Endothelial cell of umbilical vein (primary cell): ENCODE measurements around the gene CCDC82. TPM values are rescaled to one million over a fixed set of nuclear protein-coding genes. Genes with fewer than 3 reads are reported as not detected.
A peak's percentile ranks its signal among the peaks of the same experiment; 100 is the strongest.

Source experiments
- BruUV-seq: library from RNA; stranded (reverse); fragments of 400-500 nt; replicated peaks from 2 replicates; lab custom pipeline; 2021; lab: Mats Ljungman, UMichigan
- CTCF ChIA-PET: fragments of 300-600, 350-600 bp; sonication (Branson Sonifier 250); formaldehyde crosslinking; loops from one replicate; lab custom pipeline; 2021; ENCODE audit warnings: antibody characterized with exemption, inconsistent platforms; lab: Charles Lee
- POLR2A ChIA-PET: fragments of 300-600, 350-600 bp; sonication (Branson Sonifier 250); formaldehyde crosslinking; loops from one replicate; lab custom pipeline; 2021; ENCODE audit warnings: antibody characterized with exemption, inconsistent platforms; lab: Charles Lee
- DNase-seq: peaks from one replicate; pipeline ENCODE4 v3.0.0-alpha.2; 2011; ENCODE audit warnings: low read depth, low spot score
- FAIRE-seq: peaks from 2 replicates; lab custom pipeline; 2011; peaks lifted over from hg19 to GRCh38; lab: Jason Lieb, UNC
- H2AFZ ChIP-seq: 2 replicates; pipeline ENCODE4 v1.6.0; 2012; ENCODE audit warnings: low read depth, low read length, control low read depth, inconsistent platforms
- H3K27ac ChIP-seq: 2 replicates; pipeline ENCODE4 v1.5.1; 2011; ENCODE audit warnings: low read depth, mild to moderate bottlenecking, control low read depth, low read length, moderate library complexity; ENCODE audit not compliant: insufficient read depth
- H3K27me3 ChIP-seq, 2 experiments: 2 replicates each; pipeline versions ENCODE4 v1.6.0 to v1.6.1; 2011; ENCODE audit warnings: low read length in 2 of 2, mixed read lengths in 1 of 2; ENCODE audit not compliant: control insufficient read depth in 2 of 2, insufficient read depth in 2 of 2
- H3K36me3 ChIP-seq, 2 experiments: 2 replicates in 1 of 2; 3 replicates in 1 of 2; pipeline ENCODE4 v1.5.1; 2011; ENCODE audit warnings: low read length in 2 of 2, mild to moderate bottlenecking in 1 of 2, moderate library complexity in 1 of 2; ENCODE audit not compliant: control insufficient read depth in 2 of 2, insufficient read depth in 2 of 2; ENCODE audit errors: extremely low read depth in 1 of 2
- H3K4me1 ChIP-seq: 3 replicates; pipeline ENCODE4 v1.5.1; 2011; ENCODE audit warnings: mild to moderate bottlenecking, low read length; ENCODE audit not compliant: control insufficient read depth, insufficient read depth; ENCODE audit errors: extremely low read depth
- H3K4me2 ChIP-seq: 2 replicates; pipeline ENCODE4 v1.6.1; 2011; ENCODE audit warnings: low read length, control low read depth, mixed read lengths; ENCODE audit not compliant: insufficient read depth
- H3K4me3 ChIP-seq, 3 experiments: fragments of 200-600 bp in 1 of 3; sonication (generic), shearing (Covaris generic) in 1 of 3; replicated peaks in 1 of 3; 2 replicates each; pipeline ENCODE4 v1.5.1; 2011 to 2016; ENCODE audit warnings: control low read depth in 3 of 3, low read length in 3 of 3, mild to moderate bottlenecking in 2 of 3, inconsistent platforms in 1 of 3, low read depth in 1 of 3, moderate library complexity in 1 of 3; ENCODE audit not compliant: insufficient read depth in 1 of 3
- H3K79me2 ChIP-seq: 2 replicates; pipeline ENCODE4 v1.6.0; 2012; ENCODE audit warnings: low read length, inconsistent platforms; ENCODE audit not compliant: control insufficient read depth, insufficient read depth
- H3K9ac ChIP-seq: replicated peaks from 2 replicates; pipeline ENCODE3; 2011; ENCODE audit warnings: low read length, control low read depth; ENCODE audit not compliant: insufficient read depth; ENCODE audit errors: extremely low read depth
- H3K9me1 ChIP-seq: replicated peaks from 3 replicates; pipeline ENCODE4 v1.6.0; 2011; ENCODE audit warnings: mild to moderate bottlenecking, low read length; ENCODE audit not compliant: control insufficient read depth, insufficient read depth; ENCODE audit errors: extremely low read depth
- H3K9me3 ChIP-seq: replicated peaks from 2 replicates; pipeline ENCODE4 v1.5.1; 2012; ENCODE audit warnings: low read length, inconsistent platforms; ENCODE audit not compliant: control insufficient read depth, insufficient read depth
- H4K20me1 ChIP-seq: replicated peaks from 2 replicates; pipeline ENCODE3; 2011; ENCODE audit warnings: mild to moderate bottlenecking, low read length; ENCODE audit not compliant: control insufficient read depth, insufficient read depth; ENCODE audit errors: extremely low read depth
- CTCF ChIP-seq, 2 donors: IDR thresholded peaks; 1 replicate in 1 of 2; 2 replicates in 1 of 2; pipeline ENCODE4 v1.5.1; 2011; ENCODE audit warnings: low read length in 2 of 2, mild to moderate bottlenecking in 2 of 2, moderate library complexity in 2 of 2, control low read depth in 1 of 2, inconsistent platforms in 1 of 2, low read depth in 1 of 2; ENCODE audit not compliant: insufficient read depth in 1 of 2; ENCODE audit errors: extremely low read depth in 1 of 2
- EZH2 ChIP-seq: IDR thresholded peaks from 2 replicates; pipeline ENCODE4 v1.6.1; 2012; ENCODE audit warnings: borderline replicate concordance, low read depth, mild to moderate bottlenecking, moderate library complexity, low read length, inconsistent platforms; ENCODE audit not compliant: severe bottlenecking
- GATA2 ChIP-seq: IDR thresholded peaks from 2 replicates; pipeline ENCODE4 v1.7.0; 2011; ENCODE audit warnings: low read depth, mild to moderate bottlenecking, moderate library complexity, mixed read lengths, low read length; ENCODE audit not compliant: insufficient read length, insufficient read depth
- JUN ChIP-seq: IDR thresholded peaks from 2 replicates; pipeline ENCODE4 v1.6.1; 2011; ENCODE audit warnings: borderline replicate concordance, low read depth; ENCODE audit not compliant: insufficient read length, insufficient read depth
- MAX ChIP-seq: IDR thresholded peaks from 2 replicates; pipeline ENCODE4 v1.6.1; 2011; ENCODE audit not compliant: insufficient read depth, insufficient read length
- MYC ChIP-seq: IDR thresholded peaks from one replicate; pipeline ENCODE4 v1.6.1; 2011; ENCODE audit warnings: mild to moderate bottlenecking, low read depth, low read length
- POLR2A ChIP-seq: IDR thresholded peaks from 2 replicates; pipeline ENCODE4 v1.6.1; 2012; ENCODE audit warnings: low read depth, mild to moderate bottlenecking, control low read depth, low read length
- POLR2AphosphoS5 ChIP-seq: IDR thresholded peaks from 2 replicates; pipeline ENCODE4 v1.6.1; 2012; ENCODE audit warnings: low read depth, mild to moderate bottlenecking, control low read depth, low read length, moderate library complexity; ENCODE audit not compliant: insufficient read depth
- dilution Hi-C: fragments of 300-500 bp; cut with MboI; formaldehyde crosslinking; loops from one replicate; pipeline ENCODE4 v1.15.0; 2019; ENCODE audit warnings: low sequenced_read_pairs; ENCODE audit not compliant: extremely low pct_ligation_motif_present
- intact Hi-C: fragments of 100-400 bp; cut with micrococcal nuclease; formaldehyde crosslinking; loops from one replicate; pipeline ENCODE4 v1.10.0; 2022
- polyA plus RNA-seq, 4 experiments: library from polyadenylated mRNA; depleted of rRNA in 3 of 4; stranded (reverse) in 3 of 4; unstranded in 1 of 4; fragments of >200 nt; gene quantifications; 2 replicates each; pipeline versions ENCODE4 v1.2.1 to v1.2.3, GENCODE V29; 2011 to 2012; ENCODE audit warnings: missing spikeins in 1 of 4
- total RNA-seq: library from RNA; stranded (reverse); gene quantifications from 2 replicates; pipeline ENCODE4 v1.2.3, GENCODE V29; 2021

Gene CCDC82
- total and polyA plus RNA-seq, 2 donors (not counting 3 experiments of a cell fraction or from before 2014, with no cell fraction given): 8.1 to 33.4 TPM

DNA sequence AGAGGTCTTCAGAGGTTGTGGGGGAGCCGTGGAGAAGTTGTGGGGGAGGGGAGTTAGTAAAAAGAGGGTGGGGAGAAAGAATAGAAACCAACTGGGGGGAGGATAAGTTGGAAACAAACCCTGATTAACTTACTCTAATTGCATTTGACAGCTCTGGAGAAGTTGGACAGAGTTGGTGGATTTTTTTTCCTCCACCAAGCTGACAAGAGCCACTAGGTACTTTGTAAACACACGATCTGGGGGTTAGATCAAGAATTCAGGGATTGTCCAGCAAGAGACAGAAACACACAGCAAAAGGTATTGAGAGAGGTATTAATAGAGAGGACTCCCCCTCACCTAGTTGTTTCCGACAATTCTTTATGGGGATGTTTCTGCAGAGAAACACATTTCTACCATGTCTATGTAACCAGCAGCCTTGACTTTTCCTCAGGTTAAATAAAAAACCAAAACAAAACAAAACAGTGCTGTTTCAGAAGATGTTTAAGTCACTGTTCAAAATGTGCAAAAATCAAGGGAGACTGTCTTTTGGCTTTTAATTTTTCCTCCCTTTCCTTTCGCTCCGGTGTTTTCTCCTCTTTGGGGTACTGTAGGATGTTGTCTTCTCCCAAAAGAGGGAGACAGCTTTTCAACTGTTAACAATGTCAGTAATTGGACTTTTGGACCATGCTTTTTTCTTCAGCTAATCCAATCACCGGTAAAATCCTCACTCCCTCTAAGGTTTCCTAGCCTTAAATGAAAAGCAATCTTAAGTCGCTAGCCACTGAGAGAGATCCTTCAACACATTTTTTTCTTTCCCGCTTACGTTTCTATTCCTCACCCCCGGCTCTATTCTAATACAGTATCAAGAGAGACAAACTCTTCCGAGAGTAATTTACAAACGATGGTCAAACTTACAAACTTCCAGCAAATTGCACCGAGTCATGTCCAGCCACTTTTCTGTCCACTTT lies 47.4 kb downstream of the CCDC82 start:
- FAIRE-seq: no peak

More for the DNA sequence above, 47.4 kb downstream of the CCDC82 start:
- H3K9me1 ChIP-seq: no peaks in the 10 kb centered on the region
- peak overlapping the region; percentile 97 for H3K4me2 ChIP-seq
- peaks cover 31% of the 10 kb centered on the region for H3K79me2 ChIP-seq
- peak overlapping the region; percentile 59 to 98 (median 94) for H3K4me3 ChIP-seq
- no peaks in the 10 kb centered on the region for H3K9me3 ChIP-seq
- CTCF ChIA-PET: interaction anchor here (0.6 to 8.5 kb wide), 127 partner anchors 8 to 1275 kb away, joined by 3 to 215 read pairs (median 5); partner anchors contain the start of genes CCDC82, FAM76B, JRKL and SRSF8
- H2AFZ ChIP-seq: peak overlapping the region; percentile 89
- H3K27ac ChIP-seq: peak overlapping the region; percentile 88
- BruUV-seq: TSS peak; percentile 78
- dilution Hi-C loops (no loop called here), intact Hi-C loops (loop anchor here (1.0 to 5.0 kb wide), 6 partner anchors 28 to 417 kb away; partner anchors contain the start of genes CCDC82 and MTMR2)
- peak; percentile 45 for DNase-seq
- POLR2A ChIA-PET: interaction anchor here (0.7 to 2.9 kb wide), 11 partner anchors 11 to 506 kb away, joined by 3 to 13 read pairs (median 4); partner anchors contain the start of genes CCDC82, JRKL and MTMR2
- peaks cover 30% of the 10 kb centered on the region for H3K4me1 ChIP-seq
- H4K20me1 ChIP-seq: no peaks in the 10 kb centered on the region
- TF ChIP-seq EZH2 (no peak), CTCF (IDR thresholded peaks at IDR 0.05; ENCODE audit: extremely low read depth in 1 of 2, insufficient read depth in 1 of 2, low read depth in 1 of 2, low read length in 2 of 2) (no peak), POLR2A (no peak), MYC (no peak), MAX (no peak), GATA2 (no peak), POLR2AphosphoS5 (peak; percentile 12), JUN (no peak)
- no peaks in the 10 kb centered on the region for H3K36me3 ChIP-seq
- no peaks in the 10 kb centered on the region for H3K27me3 ChIP-seq
- H3K9ac ChIP-seq: peak overlapping the region; percentile 95
